Uterus (tissue), 4 donors: ENCODE data around the gene TMEM72. TPM values are rescaled to one million over a fixed set of nuclear protein-coding genes. Genes with fewer than 3 reads are reported as not detected.
A peak's percentile ranks its signal among the peaks of the same experiment; 100 is the strongest.

ENCODE experiments used
- DNase-seq, 2 donors: peaks; one replicate each; pipeline ENCODE4 v3.0.0-alpha.2; 2019 to 2020
- H3K27ac ChIP-seq, 2 donors: fragments of 200-600 bp; sonication (generic); 1 replicate in 1 of 2; 2 replicates in 1 of 2; pipeline ENCODE4 v1.5.1; 2016 to 2018
- H3K27me3 ChIP-seq, 2 donors: fragments of 200-600 bp; sonication (generic); one replicate each; pipeline ENCODE4 v1.5.1; 2018 to 2019; ENCODE audit warnings: control low read depth in 1 of 2
- H3K36me3 ChIP-seq, 2 donors: fragments of 200-600 bp; sonication (generic); one replicate each; pipeline ENCODE4 v1.5.1; 2019; ENCODE audit warnings: control low read depth in 1 of 2
- H3K4me1 ChIP-seq, 2 donors: fragments of 200-600 bp; sonication (generic); one replicate each; pipeline ENCODE4 v1.5.1; 2018 to 2019; ENCODE audit warnings: control low read depth in 1 of 2
- H3K4me3 ChIP-seq, 2 donors: fragments of 200-600 bp; sonication (generic); 1 replicate in 1 of 2; 2 replicates in 1 of 2; pipeline ENCODE4 v1.5.1; 2018 to 2019; ENCODE audit warnings: mild to moderate bottlenecking in 1 of 2
- H3K9me3 ChIP-seq, 2 donors: fragments of 200-600 bp; sonication (generic); one replicate each; pipeline ENCODE4 v1.5.1; 2019; ENCODE audit warnings: control low read depth in 1 of 2
- CTCF ChIP-seq, 4 experiments: fragments of 200-600 bp in 2 of 4; fragments of 450-650 bp in 2 of 4; sonication (generic) in 2 of 4; IDR thresholded peaks; one replicate each; pipeline ENCODE4 v1.5.1; 2016 to 2019; ENCODE audit warnings: antibody characterized with exemption in 4 of 4, mild to moderate bottlenecking in 2 of 4, moderate library complexity in 1 of 4
- POLR2A ChIP-seq, 2 donors: fragments of 450-650 bp; IDR thresholded peaks; one replicate each; pipeline ENCODE4 v1.6.1; 2016; ENCODE audit warnings: antibody characterized with exemption in 2 of 2, mild to moderate bottlenecking in 1 of 2, moderate library complexity in 1 of 2
- intact Hi-C: fragments of 100-400 bp; cut with DNase I; formaldehyde crosslinking; loops from one replicate; pipeline ENCODE4 v1.15.1; 2023; ENCODE audit warnings: low total_unique reads
- total RNA-seq, 4 donors: library from RNA; depleted of rRNA in 3 of 4; stranded (reverse); fragments of >200 nt in 3 of 4; gene quantifications; one replicate each; pipeline versions ENCODE4 v1.1.0 to v1.2.4, GENCODE V29; 2014 to 2023
- donor health status: DM: yes; HTN: yes; CAD: no.

Gene TMEM72
- total RNA-seq, 4 donors from 2014 or later: 0.69 TPM; not detected in 3

GRCh38 chr10:44950326-44951225 lies 39.4 kb downstream of the TMEM72 start:
- no peaks in the 10 kb centered on the region for H3K27me3 ChIP-seq
- no peak overlapping the region for H3K4me3 ChIP-seq
- intact Hi-C loops: no loop called here
- no peak overlapping the region for H3K27ac ChIP-seq
- H3K36me3 ChIP-seq: no peaks in the 10 kb centered on the region
- DNase-seq: no peak
- TF ChIP-seq CTCF (IDR thresholded peaks at IDR 0.05) (no peak), POLR2A (IDR thresholded peaks at IDR 0.05) (no peak)
- H3K9me3 ChIP-seq: no peaks in the 10 kb centered on the region
- no peaks in the 10 kb centered on the region for H3K4me1 ChIP-seq

GRCh38 chr10:44951576-44952226 lies 40.6 kb downstream of the TMEM72 start:
- no peak overlapping the region for H3K4me3 ChIP-seq
- H3K27me3 ChIP-seq: no peaks in the 10 kb centered on the region
- intact Hi-C loops: no loop called here
- H3K9me3 ChIP-seq: no peaks in the 10 kb centered on the region
- no peak for TF ChIP-seq CTCF (IDR thresholded peaks at IDR 0.05)
- TF ChIP-seq POLR2A (IDR thresholded peaks at IDR 0.05): no peak
- no peak overlapping the region for H3K27ac ChIP-seq
- H3K4me1 ChIP-seq: no peaks in the 10 kb centered on the region
- no peak for DNase-seq
- no peaks in the 10 kb centered on the region for H3K36me3 ChIP-seq

GRCh38 chr10:44952779-44953231 lies 41.7 kb downstream of the TMEM72 start:
- Histone ChIP-seq H3K36me3 (no peaks in the 10 kb centered on the region), H3K9me3 (no peaks in the 10 kb centered on the region), H3K4me3 (no peak overlapping the region), H3K27ac (no peak overlapping the region), H3K27me3 (no peaks in the 10 kb centered on the region), H3K4me1 (no peaks in the 10 kb centered on the region)
- DNase-seq: no peak
- intact Hi-C loops: no loop called here
- TF ChIP-seq CTCF (IDR thresholded peaks at IDR 0.05): no peak
- TF ChIP-seq POLR2A (IDR thresholded peaks at IDR 0.05): no peak

- Histone ChIP-seq H3K9me3 (no peaks in the 10 kb centered on the region), H3K27ac (no peak overlapping the region), H3K4me1 (no peaks in the 10 kb centered on the region), H3K36me3 (no peaks in the 10 kb centered on the region), H3K27me3 (no peaks in the 10 kb centered on the region), H3K4me3 (no peak overlapping the region)
- intact Hi-C loops: no loop called here
- TF ChIP-seq POLR2A (IDR thresholded peaks at IDR 0.05): no peak
- TF ChIP-seq CTCF (IDR thresholded peaks at IDR 0.05): no peak
- DNase-seq: no peak
Measured at GRCh38 chr10:44954042-44954441, 42.9 kb downstream of the TMEM72 start.

GRCh38 chr10:44954962-44955361 lies 43.8 kb downstream of the TMEM72 start:
- Histone ChIP-seq H3K9me3 (no peaks in the 10 kb centered on the region), H3K36me3 (no peaks in the 10 kb centered on the region), H3K4me1 (peaks cover 0 to 2% of the 10 kb centered on the region in 2 donors), H3K27me3 (no peaks in the 10 kb centered on the region), H3K27ac (peak overlapping the region; percentile 24 to 50), H3K4me3 (no peak overlapping the region)
- TF ChIP-seq POLR2A (IDR thresholded peaks at IDR 0.05) (no peak), CTCF (IDR thresholded peaks at IDR 0.05) (no peak)
- intact Hi-C loops: no loop called here
- no peak for DNase-seq
